ENCODE measurements around the gene CHCHD6.

The CHCHD6 gene

DNA sequence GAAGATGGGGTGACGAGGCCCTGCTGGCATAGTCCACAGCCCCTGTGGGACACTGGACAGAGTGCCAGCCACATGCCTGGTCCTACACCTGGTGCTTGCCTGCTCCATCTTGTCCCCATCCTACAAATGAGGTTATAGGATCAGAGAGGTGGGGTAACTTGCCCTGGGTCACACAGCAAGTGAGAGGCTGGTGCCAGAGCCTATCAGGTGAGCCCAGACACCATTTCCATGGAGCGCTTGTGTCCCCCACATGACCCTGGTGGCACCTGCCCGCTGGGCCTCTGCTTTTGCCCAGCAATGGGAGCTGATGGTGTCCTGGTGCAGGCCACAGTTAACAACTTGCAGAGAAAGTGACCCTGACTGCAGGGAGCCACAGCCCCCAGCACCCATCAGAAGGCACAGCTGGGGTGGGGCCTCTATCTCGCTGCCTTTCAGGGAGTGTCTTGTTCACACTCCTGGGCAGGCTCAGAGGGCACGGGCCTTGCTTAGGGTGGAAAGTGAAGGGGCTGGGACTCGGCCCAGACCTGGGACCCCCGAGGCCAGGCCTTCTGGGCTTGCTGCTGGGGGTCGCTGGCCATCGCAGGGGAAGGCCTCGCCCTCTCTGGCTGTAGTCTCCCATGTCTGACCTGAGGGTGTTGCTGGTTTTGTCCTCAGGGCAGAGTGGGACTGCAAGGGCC lies 286.1 kb downstream of the CHCHD6 start:
- TF ChIP-seq, protein P1, sequence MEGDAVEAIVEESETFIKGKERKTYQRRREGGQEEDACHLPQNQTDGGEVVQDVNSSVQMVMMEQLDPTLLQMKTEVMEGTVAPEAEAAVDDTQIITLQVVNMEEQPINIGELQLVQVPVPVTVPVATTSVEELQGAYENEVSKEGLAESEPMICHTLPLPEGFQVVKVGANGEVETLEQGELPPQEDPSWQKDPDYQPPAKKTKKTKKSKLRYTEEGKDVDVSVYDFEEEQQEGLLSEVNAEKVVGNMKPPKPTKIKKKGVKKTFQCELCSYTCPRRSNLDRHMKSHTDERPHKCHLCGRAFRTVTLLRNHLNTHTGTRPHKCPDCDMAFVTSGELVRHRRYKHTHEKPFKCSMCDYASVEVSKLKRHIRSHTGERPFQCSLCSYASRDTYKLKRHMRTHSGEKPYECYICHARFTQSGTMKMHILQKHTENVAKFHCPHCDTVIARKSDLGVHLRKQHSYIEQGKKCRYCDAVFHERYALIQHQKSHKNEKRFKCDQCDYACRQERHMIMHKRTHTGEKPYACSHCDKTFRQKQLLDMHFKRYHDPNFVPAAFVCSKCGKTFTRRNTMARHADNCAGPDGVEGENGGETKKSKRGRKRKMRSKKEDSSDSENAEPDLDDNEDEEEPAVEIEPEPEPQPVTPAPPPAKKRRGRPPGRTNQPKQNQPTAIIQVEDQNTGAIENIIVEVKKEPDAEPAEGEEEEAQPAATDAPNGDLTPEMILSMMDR (IDR thresholded peaks at IDR 0.05; ENCODE audit: borderline replicate concordance, extremely low read depth, low read length, poor library complexity, severe bottlenecking) = no peak
- no peak for TF ChIP-seq EZH2 (IDR thresholded peaks at IDR 0.05; ENCODE audit: borderline replicate concordance, low read depth, low read length, severe bottlenecking)
- Histone ChIP-seq H3K4me3 (ENCODE audit: low read depth in 1 of 2, low read length in 2 of 2) (no peak overlapping the region), H3K36me3 (ENCODE audit: insufficient read depth, low read length) (peaks cover 62% of the 10 kb centered on the region), H3K9ac (ENCODE audit: low read depth, low read length) (no peak overlapping the region), H3K9me3 (ENCODE audit: insufficient read depth, low read length, severe bottlenecking) (no peaks in the 10 kb centered on the region), H3K27ac (ENCODE audit: low read length) (no peak overlapping the region), H3K4me2 (ENCODE audit: insufficient read depth, low read length) (no peak overlapping the region), H3K79me2 (ENCODE audit: insufficient read depth, low read length) (peaks cover 49% of the 10 kb centered on the region), H2AFZ (ENCODE audit: low read depth, low read length) (no peak overlapping the region), H3K4me1 (ENCODE audit: insufficient read depth, low read length) (peaks cover under 1% of the 10 kb centered on the region), H4K20me1 (ENCODE audit: insufficient read depth, low read length) (peaks cover 91% of the 10 kb centered on the region), H3K27me3 (ENCODE audit: insufficient read depth, low read length, poor library complexity) (no peaks in the 10 kb centered on the region)
- no peak for ATAC-seq (ENCODE audit: insufficient read depth, low read depth)
- DNase-seq = no peak

DNA sequence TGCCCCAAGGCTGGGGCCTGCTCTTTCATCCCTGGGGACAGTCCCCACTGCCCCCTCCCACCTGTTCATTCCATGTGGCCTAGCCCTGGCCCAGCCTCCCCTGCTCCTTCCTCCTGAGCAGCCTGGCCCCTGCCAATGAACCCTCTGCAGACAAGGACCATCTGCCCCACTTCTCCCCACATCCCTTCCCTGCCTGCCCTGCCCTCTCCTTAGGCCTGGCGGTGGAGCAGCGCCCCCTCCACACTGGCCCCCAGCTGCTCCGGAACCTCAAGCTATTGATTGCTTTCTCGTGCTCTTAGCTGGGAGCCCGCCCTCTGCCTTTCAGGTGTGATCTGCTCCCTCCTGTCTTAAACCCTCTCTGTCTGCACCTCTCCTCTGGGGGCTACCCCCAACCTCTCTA lies 286.9 kb downstream of the CHCHD6 start:
- H3K27me3 ChIP-seq (ENCODE audit: insufficient read depth, low read length, poor library complexity) = no peaks in the 10 kb centered on the region
- H3K79me2 ChIP-seq (ENCODE audit: insufficient read depth, low read length) = peaks cover 43% of the 10 kb centered on the region
- no peaks in the 10 kb centered on the region for H3K9me3 ChIP-seq (ENCODE audit: insufficient read depth, low read length, severe bottlenecking)
- no peak overlapping the region for H3K4me2 ChIP-seq (ENCODE audit: insufficient read depth, low read length)
- no peak overlapping the region for H3K9ac ChIP-seq (ENCODE audit: low read depth, low read length)
- DNase-seq (no peak), ATAC-seq (ENCODE audit: insufficient read depth, low read depth) (no peak)
- TF ChIP-seq EZH2 (IDR thresholded peaks at IDR 0.05; ENCODE audit: borderline replicate concordance, low read depth, low read length, severe bottlenecking) = no peak
- TF ChIP-seq, protein P1 (IDR thresholded peaks at IDR 0.05; ENCODE audit: borderline replicate concordance, extremely low read depth, low read length, poor library complexity, severe bottlenecking) = no peak
- H4K20me1 ChIP-seq (ENCODE audit: insufficient read depth, low read length) = peaks cover 90% of the 10 kb centered on the region
- H3K27ac ChIP-seq (ENCODE audit: low read length) = no peak overlapping the region
- no peak overlapping the region for H2AFZ ChIP-seq (ENCODE audit: low read depth, low read length)
- no peaks in the 10 kb centered on the region for H3K4me1 ChIP-seq (ENCODE audit: insufficient read depth, low read length)
- H3K4me3 ChIP-seq (ENCODE audit: low read depth in 1 of 2, low read length in 2 of 2) = no peak overlapping the region
- H3K36me3 ChIP-seq (ENCODE audit: insufficient read depth, low read length) = peaks cover 62% of the 10 kb centered on the region

DNA sequence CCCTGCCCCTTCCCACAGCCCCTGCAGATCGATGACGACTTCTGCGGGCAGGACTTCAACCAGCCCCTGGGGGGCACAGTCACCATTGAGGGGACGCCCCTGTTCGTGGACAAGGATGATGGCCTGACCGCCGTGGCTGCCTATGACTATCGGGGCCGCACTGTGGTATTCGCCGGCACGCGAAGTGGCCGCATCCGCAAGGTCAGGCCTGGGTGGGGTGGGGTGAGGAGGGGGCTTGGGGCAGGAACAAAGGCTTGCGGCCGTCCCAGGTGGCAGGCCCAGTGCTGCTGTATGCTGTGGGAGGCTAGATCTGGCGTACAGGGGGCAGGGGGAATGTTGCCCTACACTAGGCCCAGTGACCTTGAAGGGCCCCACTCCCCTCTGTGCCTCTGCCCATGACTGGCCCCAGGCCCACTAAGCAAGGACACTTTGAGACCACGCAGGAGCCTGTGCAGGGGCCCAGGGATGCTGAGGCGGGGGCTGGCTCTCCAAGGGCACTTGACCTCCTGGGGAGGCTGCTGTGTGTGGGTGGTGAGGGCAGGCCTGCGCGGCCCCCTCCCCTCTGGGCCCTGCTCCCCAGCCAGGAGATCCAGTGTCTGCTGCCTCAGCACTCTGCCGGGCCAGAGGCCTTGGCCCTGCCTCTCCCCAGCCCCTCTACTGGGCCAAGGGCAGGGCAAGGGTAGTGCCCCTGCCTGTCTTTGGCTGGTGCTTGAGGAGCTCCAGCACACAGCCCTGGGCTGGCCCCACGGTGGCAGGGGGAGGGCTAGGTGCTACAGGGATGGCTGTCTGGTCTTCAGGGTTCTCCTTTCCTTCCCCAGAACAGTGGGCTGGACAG lies 287.5 kb downstream of the CHCHD6 start:
- Histone ChIP-seq H3K27me3 (ENCODE audit: insufficient read depth, low read length, poor library complexity) (no peaks in the 10 kb centered on the region), H3K79me2 (ENCODE audit: insufficient read depth, low read length) (peaks cover 37% of the 10 kb centered on the region), H2AFZ (ENCODE audit: low read depth, low read length) (no peak overlapping the region), H3K27ac (ENCODE audit: low read length) (no peak overlapping the region), H3K4me2 (ENCODE audit: insufficient read depth, low read length) (no peak overlapping the region), H3K9ac (ENCODE audit: low read depth, low read length) (no peak overlapping the region), H3K4me3 (ENCODE audit: low read depth in 1 of 2, low read length in 2 of 2) (no peak overlapping the region), H3K4me1 (ENCODE audit: insufficient read depth, low read length) (no peaks in the 10 kb centered on the region), H3K9me3 (ENCODE audit: insufficient read depth, low read length, severe bottlenecking) (no peaks in the 10 kb centered on the region), H4K20me1 (ENCODE audit: insufficient read depth, low read length) (peaks cover 89% of the 10 kb centered on the region), H3K36me3 (ENCODE audit: insufficient read depth, low read length) (peaks cover 64% of the 10 kb centered on the region)
- TF ChIP-seq, protein P1 (IDR thresholded peaks at IDR 0.05; ENCODE audit: borderline replicate concordance, extremely low read depth, low read length, poor library complexity, severe bottlenecking) = no peak
- no peak for TF ChIP-seq EZH2 (IDR thresholded peaks at IDR 0.05; ENCODE audit: borderline replicate concordance, low read depth, low read length, severe bottlenecking)
- ATAC-seq (ENCODE audit: insufficient read depth, low read depth) = no peak
- DNase-seq = no peak

Data from DND-41 (cell line).